ENCODE data around the gene CDKN2B-AS1.
"Not testable (repeated sequence)": the region's sequence is repeated elsewhere in the genome, so short reads cannot be mapped to it uniquely, and the experiment has no call there.

The CDKN2B-AS1 gene

GRCh38 chr9:22043928-22044327 is 49.3 kb downstream of the CDKN2B-AS1 start:
- no peak for DNase-seq (ENCODE audit: low read depth)

DNA sequence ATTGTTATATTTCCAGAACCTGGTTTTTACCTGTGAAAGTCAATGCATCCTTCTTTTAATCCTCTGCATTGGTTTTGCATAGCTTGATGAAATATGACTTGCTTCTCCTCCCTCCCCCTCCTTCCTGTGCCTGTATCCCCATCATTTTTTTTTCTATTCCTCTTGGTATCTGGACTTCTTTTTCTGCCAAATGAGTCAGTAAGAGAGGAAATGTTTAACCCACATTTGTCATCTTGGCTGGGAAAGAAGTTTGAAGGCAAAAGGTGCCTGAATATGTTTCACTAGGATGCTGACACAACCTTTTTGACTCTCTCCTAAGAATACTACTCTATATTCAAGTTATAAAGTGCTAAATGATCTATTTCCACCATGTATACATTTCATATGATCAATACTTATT is 50.0 kb downstream of the CDKN2B-AS1 start:
- peak; percentile 96 for DNase-seq (ENCODE audit: low read depth)

- DNase-seq (ENCODE audit: low read depth) = no peak
These were observed 50.8 kb downstream of the CDKN2B-AS1 start for GRCh38 chr9:22045423-22045822.

DNA sequence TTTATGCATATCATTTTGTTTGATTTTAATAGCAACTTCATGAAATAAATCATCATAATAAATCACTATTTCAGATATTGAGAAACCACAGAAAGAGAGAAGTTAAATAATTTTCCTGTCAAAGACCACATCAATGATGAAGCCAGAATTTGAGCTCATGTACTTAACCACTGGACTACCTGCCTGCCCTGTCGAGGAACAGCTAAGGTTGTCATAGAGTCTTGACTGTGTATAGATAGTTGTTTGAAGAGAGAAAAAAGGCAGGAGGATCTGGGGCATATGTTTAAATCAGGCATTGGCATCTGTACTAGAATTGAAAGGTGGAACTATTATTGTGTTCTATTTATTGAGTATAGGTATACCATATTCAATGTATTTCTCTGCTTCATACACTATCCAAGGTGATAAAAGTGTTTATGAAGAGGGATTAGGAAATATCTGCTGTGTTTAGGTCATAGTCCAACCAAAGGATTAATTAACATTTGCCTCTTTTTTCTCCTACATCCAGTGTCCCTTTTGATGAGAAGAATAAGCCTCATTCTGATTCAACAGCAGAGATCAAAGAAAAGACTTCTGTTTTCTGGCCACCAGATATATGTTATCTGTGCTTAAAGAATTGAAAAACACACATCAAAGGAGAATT is 51.8 kb downstream of the CDKN2B-AS1 start:
- DNase-seq (ENCODE audit: low read depth) = no peak

DNA sequence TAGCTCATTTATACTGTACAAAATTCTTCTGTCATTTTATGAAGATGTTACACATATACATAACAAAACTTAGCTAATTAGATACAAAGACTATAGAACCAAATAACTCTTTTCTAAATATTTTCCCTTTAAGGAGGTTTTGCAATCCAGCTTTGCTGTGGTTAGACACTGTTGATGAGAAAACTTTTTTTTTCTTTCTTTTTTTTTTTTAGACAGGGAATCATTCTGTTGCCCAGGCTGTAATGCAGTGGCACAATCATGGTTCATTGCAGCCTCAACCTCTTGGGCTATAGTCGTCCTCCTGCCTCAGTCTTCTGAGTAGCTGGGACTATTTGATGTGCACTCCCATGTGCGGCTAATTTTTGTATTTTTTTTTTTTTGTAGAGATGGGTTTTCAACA is 53.0 kb downstream of the CDKN2B-AS1 start:
- DNase-seq (ENCODE audit: low read depth) = no peak

DNA sequence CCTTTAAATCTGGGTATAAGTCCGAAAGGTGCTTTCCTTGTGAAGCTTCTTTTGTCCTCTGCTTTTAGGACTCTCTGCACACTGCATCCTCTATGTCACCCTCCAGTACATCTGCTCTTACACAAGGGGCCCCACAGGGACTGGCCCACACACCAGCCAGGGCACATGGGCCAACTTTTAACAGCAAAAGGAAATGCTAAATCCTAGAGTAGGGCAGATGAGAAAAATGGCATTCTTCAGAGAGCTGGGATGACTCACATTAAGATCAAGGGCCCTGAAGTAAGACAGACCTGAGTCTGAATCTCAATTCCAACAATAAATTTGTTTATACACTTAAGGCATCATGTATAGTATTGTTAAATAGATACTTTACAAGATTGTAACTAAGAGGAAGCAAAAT is 54.8 kb downstream of the CDKN2B-AS1 start:
- DNase-seq (ENCODE audit: low read depth) = peak; percentile 60

DNA sequence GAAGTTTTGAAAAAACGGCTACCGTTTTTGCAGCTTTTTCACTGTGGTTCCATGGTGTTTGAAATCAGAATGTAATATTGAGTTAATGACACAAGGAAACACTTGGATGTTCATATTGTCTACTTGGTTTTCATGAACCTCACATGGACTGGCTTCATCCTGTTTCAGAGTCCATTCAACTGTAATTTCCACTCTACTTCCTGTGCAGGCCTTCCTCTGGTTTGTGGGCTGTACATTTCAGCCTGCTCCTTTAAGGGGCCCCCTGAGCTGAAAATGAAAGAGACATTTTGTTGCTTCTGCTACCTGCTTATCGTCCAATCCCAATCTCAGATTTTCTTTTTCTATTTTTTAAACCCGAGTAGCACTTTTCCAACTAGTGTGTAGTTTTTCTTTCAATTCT is 56.3 kb downstream of the CDKN2B-AS1 start:
- no peak for DNase-seq (ENCODE audit: low read depth)

- peak; percentile 100 for DNase-seq (ENCODE audit: low read depth)
These were observed 57.9 kb downstream of the CDKN2B-AS1 start for GRCh38 chr9:22052376-22052945.

- DNase-seq (ENCODE audit: low read depth) = peak; percentile 41
These were observed 58.6 kb downstream of the CDKN2B-AS1 start for GRCh38 chr9:22053178-22053577.

DNA sequence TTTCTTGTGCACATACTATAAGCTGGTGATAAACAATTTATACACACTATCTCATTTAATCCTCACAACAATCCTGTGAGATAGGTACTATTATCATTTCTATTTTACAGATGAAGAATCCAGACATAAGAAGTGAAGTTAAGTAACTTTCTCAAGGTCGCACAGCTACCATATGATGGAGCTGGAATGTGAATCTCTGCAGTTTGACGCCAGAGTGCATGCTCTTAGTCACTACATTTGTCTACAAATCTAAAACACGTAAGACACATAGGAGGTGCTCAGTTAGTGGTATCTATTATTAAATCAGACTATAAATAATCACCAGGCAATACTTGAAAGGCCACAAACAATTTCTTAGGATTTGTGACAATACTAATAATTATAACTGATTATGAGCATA is 59.5 kb downstream of the CDKN2B-AS1 start:
- DNase-seq (ENCODE audit: low read depth) = peak; percentile 63

GRCh38 chr9:22054529-22054928 is 59.9 kb downstream of the CDKN2B-AS1 start:
- DNase-seq (ENCODE audit: low read depth) = no peak

DNA sequence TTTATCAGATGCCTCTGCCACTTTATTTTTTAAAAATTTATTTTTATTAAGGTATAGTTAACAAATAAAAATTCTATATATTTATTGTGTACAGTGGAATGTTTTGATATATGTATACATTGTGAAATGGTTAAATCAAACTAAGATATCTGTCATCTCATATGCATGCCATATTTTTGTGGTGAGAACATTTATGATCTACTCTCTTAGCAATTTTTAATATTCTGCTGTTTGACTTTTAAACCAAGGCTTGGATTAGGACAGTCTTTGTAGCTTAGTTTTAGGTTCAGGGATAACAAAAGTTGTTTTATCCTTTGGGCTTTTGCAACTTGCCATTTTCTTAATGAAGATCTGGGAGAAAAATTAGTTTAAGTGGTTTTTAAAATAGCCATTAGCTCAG is 60.5 kb downstream of the CDKN2B-AS1 start:
- DNase-seq (ENCODE audit: low read depth) = peak; percentile 72

DNA sequence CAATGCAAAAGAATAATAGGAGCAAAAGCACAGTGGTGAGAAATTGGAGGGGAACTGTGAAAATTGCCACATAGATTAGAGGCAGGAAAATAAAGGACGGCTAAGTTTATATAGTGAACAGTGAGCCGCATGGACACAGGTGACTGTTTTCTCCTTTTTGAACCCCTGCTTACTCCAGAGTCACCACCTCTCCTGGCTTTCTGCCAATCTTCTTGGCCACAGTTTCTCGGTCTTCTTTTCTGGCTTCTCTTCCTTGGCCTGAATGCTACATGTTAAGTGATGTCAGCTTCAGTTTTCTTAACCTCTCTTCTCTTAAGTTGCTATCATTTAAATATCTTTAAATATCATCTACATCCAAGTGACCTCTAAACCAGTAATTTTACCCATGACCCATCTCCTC is 61.8 kb downstream of the CDKN2B-AS1 start:
- DNase-seq (ENCODE audit: low read depth) = no peak

- not testable (repeated sequence) for DNase-seq (ENCODE audit: low read depth)
These were observed 63.4 kb downstream of the CDKN2B-AS1 start for GRCh38 chr9:22057972-22058371.

DNA sequence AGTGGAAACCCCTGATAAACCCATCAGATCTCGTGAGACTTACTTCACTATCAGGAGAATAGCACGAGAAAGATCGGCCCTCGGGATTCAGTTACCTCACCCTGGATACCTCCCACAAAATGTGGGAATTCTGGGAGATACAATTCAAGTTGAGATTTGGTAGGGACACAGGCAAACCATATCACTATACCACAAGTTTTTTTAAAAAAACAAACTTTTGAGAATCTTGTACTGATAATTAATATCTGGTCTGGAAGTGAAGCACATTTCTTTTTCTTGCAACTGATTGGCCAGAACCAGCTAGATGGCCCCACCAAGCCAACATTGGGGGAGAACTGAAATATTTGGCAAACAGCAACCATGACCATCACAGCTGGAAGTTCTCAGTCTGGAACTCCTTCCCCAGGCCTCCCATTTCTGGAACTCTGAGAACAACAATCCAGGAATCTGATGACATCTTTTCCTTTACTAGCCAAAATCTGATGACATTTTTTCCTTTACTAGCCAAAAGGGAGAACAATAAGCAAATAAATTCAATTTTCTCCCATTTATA is 66.3 kb downstream of the CDKN2B-AS1 start:
- DNase-seq (ENCODE audit: low read depth) = no peak

DNA sequence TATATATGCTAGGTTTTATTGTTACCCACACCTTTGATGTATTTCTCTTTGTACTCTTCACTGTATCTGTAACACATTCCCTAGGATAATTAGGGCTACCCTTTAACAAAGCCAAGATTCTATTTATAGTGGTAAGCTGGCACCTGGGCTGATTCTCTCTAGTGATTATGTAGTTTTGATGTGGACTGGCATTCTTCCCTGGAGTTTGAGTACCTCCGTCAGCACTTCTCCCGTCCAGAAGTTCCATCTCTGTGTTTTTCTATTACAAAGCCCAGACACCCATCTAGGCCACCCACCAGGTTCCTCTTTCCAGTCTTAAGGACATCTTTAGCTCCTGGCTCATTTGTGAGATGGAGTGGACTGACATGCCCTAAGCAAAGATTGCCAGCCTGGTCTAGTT is 70.4 kb downstream of the CDKN2B-AS1 start:
- DNase-seq (ENCODE audit: low read depth) = no peak

DNA sequence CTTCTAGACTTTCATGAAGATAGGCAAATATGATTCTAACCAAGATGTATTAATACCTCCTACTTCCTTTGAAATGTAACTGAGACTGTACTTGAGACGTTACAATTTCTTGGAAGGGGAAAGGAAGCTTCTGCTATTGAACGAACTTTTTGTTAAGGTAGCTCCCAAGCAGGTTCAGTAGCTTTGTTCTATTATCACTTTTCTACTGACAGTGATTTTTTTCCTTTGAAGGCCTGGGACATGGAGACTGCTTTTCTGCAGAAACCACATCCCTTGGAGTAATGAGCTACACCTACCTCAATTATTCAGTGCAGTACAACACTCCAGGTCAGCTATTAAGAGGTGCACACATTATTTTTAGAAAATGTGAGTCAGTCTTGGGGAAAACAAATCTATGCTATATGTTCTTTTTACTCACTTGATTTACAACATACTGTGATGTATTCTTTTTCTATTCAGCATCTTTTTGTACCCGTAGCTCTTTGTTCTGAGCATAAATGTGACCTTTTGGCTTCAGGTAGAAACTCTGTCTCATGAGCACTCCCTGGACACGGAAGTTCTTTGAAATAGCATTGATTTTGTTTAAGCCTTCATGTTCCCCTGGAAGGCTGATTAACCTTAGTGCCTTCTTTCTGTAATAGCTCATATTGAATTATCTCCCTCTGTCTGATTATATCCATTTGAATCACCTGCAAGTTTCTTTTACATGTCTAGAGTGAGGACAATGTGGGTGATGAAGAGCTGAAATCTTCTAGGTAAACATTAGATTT is 71.0 kb downstream of the CDKN2B-AS1 start:
- DNase-seq (ENCODE audit: low read depth) = no peak

GRCh38 chr9:22067196-22067595 is 72.6 kb downstream of the CDKN2B-AS1 start:
- no peak for DNase-seq (ENCODE audit: low read depth)

GRCh38 chr9:22068369-22068768 is 73.8 kb downstream of the CDKN2B-AS1 start:
- no peak for DNase-seq (ENCODE audit: low read depth)

DNA sequence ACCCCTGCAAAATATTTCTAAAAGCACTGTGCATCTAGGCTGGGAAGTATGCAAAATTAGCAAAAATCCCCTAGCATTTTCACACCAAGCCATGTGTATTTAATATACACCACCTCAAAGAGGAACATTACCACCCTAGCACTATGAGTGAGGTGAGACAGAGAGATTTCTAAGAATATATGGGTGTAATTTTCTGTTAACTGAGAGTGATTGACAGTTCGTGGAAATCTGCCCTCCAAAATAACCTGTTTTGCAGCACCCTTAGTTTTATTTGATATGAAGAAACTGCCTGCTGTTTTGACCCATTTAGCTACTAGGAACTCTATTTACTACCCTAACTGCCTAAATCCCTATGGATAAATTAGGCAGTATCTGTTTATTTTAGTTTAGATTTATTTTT is 78.8 kb downstream of the CDKN2B-AS1 start:
- no peak for DNase-seq (ENCODE audit: low read depth)

DNA sequence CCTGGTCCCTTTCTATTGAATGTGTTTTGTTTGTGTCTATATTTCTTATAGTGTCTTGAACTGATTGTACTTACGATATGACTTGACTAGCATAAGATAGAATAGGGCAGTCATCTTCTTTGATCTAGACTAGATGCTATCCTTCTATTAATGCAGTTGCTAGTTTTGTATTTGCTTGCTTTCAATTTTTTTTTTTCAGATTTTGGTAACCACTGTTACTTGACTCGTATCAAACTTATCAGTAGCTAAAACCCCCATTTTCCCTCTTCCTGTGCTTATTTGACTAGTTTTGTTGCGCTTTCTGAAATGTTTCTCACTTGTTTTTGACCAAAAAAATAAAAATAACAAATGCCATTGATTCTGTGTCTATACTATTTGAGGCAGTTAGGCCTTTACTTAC is 83.5 kb downstream of the CDKN2B-AS1 start:
- no peak for DNase-seq (ENCODE audit: low read depth)

DNA sequence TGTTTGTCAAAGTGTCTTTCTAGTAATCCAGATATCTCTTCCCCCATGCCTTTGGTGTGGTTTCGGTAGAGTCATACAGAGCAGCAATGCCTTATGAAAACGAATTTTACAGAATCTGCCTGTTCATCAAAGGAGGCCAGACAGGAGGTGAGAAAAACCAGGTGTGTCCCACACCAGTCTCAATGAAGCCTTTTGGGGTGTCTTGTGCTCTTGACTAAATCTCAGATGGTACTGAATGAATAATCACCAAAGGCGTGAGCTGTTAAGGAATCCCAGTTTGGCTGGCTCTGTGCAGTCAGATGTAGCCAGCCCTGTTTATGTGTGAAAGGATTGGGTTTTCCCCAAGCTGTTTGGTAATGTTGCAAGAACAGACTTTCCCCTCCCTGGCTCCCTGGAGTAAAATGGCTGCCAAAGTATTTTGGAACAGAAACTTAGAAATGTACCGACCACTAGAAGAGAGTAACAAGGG is 85.3 kb downstream of the CDKN2B-AS1 start:
- peak; percentile 17 for DNase-seq (ENCODE audit: low read depth)

All from ELR (cell line).